Sigmoid colon (tissue), 7 donors: ENCODE results near the gene ZNF532. TPM values are rescaled to one million over a fixed set of nuclear protein-coding genes. Genes with fewer than 3 reads are reported as not detected.
"Not testable (repeated sequence)": the region's sequence is repeated elsewhere in the genome, so short reads cannot be mapped to it uniquely, and the experiment has no call there.

Experiments used
- DNase-seq: peaks from one replicate; pipeline ENCODE4 v3.0.0-alpha.2; 2019
- H3K27ac ChIP-seq, 4 donors: fragments of 200-600 bp; sonication (generic); one replicate each; pipeline ENCODE4 v1.5.1; 2016 to 2019; ENCODE audit warnings: mild to moderate bottlenecking in 1 of 4
- H3K27me3 ChIP-seq, 3 donors: fragments of 200-600 bp; sonication (generic); one replicate each; pipeline ENCODE4 v1.5.1; 2019; ENCODE audit warnings: mild to moderate bottlenecking in 1 of 3
- H3K36me3 ChIP-seq, 4 donors: fragments of 200-600 bp; sonication (generic); one replicate each; pipeline ENCODE4 v1.5.1; 2016 to 2019
- H3K4me1 ChIP-seq, 4 donors: fragments of 200-600 bp; sonication (generic); one replicate each; pipeline ENCODE4 v1.5.1; 2017 to 2019
- H3K4me3 ChIP-seq, 4 donors: fragments of 200-600 bp; sonication (generic); one replicate each; pipeline ENCODE4 v1.5.1; 2017 to 2019; ENCODE audit warnings: mild to moderate bottlenecking in 2 of 4, moderate library complexity in 1 of 4
- H3K9me3 ChIP-seq, 4 donors: fragments of 200-600 bp in 3 of 4; sonication (generic) in 3 of 4; one replicate each; pipeline versions ENCODE4 v1.5.1 to v1.6.1; 2013 to 2019
- EP300 ChIP-seq, 4 donors: sonication (generic); formaldehyde crosslinking; IDR thresholded peaks; one replicate each; pipeline ENCODE4 v1.6.1; 2017; ENCODE audit warnings: antibody characterized with exemption in 4 of 4
- POLR2A ChIP-seq, 2 donors: fragments of 450-650 bp; IDR thresholded peaks; one replicate each; pipeline ENCODE4 v1.6.1; 2016; ENCODE audit warnings: antibody characterized with exemption in 2 of 2, mild to moderate bottlenecking in 2 of 2, moderate library complexity in 2 of 2
- POLR2AphosphoS5 ChIP-seq, 4 donors: sonication (generic); formaldehyde crosslinking; IDR thresholded peaks; one replicate each; pipeline ENCODE4 v1.6.1; 2017; ENCODE audit warnings: antibody characterized with exemption in 4 of 4
- WGBS, 2 donors: extraction: QIAGEN DNeasy Blood & Tissue Kit; methylation state at CpG; one replicate each; pipeline ENCODE4 v1.1.7; 2013; 5-methylcytosine and 5-hydroxymethylcytosine counted together
- intact Hi-C: fragments of 100-400 bp; cut with DNase I; formaldehyde crosslinking; loops from one replicate; pipeline ENCODE4 v1.15.1; 2023
- polyA plus RNA-seq, 3 donors: library from polyadenylated mRNA; stranded (reverse); fragments of 200-250 nt; gene quantifications; one replicate each; pipeline ENCODE4 v1.2.3, GENCODE V29; 2013
- total RNA-seq, 4 donors: library from RNA; depleted of rRNA; stranded (reverse); fragments of >200 nt; gene quantifications; one replicate each; pipeline ENCODE4 v1.1.0, GENCODE V29; 2016
- TF ChIP-seq, protein P1 (sequence below), 4 experiments: fragments of 450-650 bp in 3 of 4; fragments of 200-600 bp in 1 of 4; IDR thresholded peaks; one replicate each; pipeline ENCODE4 v1.5.1; 2016 to 2019; ENCODE audit warnings: antibody characterized with exemption in 4 of 4, mild to moderate bottlenecking in 3 of 4, moderate library complexity in 2 of 4
- donor health status: healthy with polysubstance abuse.
- donor health status: Bipolar disorder and iron deficiency.
- donor health status: healthy.

Gene ZNF532
- total and polyA plus RNA-seq, 7 donors, result 1.4 to 104 (median 71.0) TPM

- 46 to 72% methylated on average over 4 of the region's 4 CpGs for WGBS, 2 donors
- DNase-seq, result no peak
- Histone ChIP-seq H3K9me3 (no peaks in the 10 kb centered on the region), H3K4me1 (no peaks in the 10 kb centered on the region), H3K27ac (no peak overlapping the region), H3K4me3 (no peak overlapping the region), H3K36me3 (no peaks in the 10 kb centered on the region), H3K27me3 (no peaks in the 10 kb centered on the region)
- intact Hi-C loops, result no loop called here
- TF ChIP-seq EP300 (IDR thresholded peaks at IDR 0.05), result no peak
Observed at GRCh38 chr18:58823412-58823811, 41.3 kb upstream of the ZNF532 start.

DNA sequence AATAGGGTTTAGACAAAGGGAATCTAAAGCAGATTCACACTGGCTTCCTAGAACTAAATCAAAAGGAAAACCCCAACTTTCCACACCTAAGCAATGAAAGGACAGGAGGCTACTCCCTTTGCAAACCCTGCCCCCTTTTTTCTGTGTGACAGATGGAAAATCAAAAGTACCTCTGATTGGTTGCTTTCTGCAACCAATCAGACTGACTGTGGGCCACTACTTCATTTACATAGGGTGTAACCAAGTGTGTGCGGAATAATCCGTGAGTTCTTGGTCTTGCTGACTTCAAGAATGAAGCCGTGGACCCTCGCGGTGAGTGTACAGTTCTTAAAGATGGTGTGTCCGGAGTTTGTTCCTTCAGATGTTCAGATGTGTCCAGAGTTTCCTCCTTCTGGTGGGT lies 37.8 kb upstream of the ZNF532 start:
- H3K27ac ChIP-seq, H3K4me1 ChIP-seq, intact Hi-C loops, DNase-seq, H3K9me3 ChIP-seq, H3K36me3 ChIP-seq, H3K27me3 ChIP-seq, H3K4me3 ChIP-seq: not testable (repeated sequence)
- 93 to 95% methylated on average over 6 of the region's 6 CpGs for WGBS, 2 donors

DNA sequence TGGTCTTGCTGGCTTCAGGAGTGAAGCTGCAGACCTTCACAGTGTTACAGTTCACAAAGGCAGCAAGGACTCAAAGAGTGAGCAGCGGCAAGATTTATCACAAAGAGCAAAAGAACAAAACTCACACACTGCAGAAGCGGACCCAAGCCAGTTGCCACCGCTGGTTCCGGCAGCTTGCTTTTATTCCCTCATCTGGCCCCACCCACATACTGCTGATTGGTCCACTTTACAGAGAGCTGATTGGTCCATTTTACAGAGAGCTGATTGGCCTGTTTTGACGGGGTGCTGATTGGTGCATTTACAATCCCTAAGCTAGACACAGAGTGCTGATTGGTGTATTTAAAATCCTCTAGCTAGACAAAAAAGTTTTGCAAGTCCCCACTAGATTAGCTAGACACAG lies 37.2 kb upstream of the ZNF532 start:
- H3K4me3 ChIP-seq, result no peak overlapping the region
- intact Hi-C loops, result no loop called here
- TF ChIP-seq EP300 (IDR thresholded peaks at IDR 0.05), result no peak
- TF ChIP-seq POLR2AphosphoS5 (IDR thresholded peaks at IDR 0.05), result no peak
- no peak for TF ChIP-seq POLR2A (IDR thresholded peaks at IDR 0.05)
- TF ChIP-seq, protein P1, sequence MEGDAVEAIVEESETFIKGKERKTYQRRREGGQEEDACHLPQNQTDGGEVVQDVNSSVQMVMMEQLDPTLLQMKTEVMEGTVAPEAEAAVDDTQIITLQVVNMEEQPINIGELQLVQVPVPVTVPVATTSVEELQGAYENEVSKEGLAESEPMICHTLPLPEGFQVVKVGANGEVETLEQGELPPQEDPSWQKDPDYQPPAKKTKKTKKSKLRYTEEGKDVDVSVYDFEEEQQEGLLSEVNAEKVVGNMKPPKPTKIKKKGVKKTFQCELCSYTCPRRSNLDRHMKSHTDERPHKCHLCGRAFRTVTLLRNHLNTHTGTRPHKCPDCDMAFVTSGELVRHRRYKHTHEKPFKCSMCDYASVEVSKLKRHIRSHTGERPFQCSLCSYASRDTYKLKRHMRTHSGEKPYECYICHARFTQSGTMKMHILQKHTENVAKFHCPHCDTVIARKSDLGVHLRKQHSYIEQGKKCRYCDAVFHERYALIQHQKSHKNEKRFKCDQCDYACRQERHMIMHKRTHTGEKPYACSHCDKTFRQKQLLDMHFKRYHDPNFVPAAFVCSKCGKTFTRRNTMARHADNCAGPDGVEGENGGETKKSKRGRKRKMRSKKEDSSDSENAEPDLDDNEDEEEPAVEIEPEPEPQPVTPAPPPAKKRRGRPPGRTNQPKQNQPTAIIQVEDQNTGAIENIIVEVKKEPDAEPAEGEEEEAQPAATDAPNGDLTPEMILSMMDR (IDR thresholded peaks at IDR 0.05), result no peak
- WGBS, 2 donors, result 97% methylated on average over 5 of the region's 5 CpGs
- DNase-seq, result no peak
- no peaks in the 10 kb centered on the region for H3K36me3 ChIP-seq
- no peaks in the 10 kb centered on the region for H3K4me1 ChIP-seq
- H3K27me3 ChIP-seq, result no peaks in the 10 kb centered on the region
- no peaks in the 10 kb centered on the region for H3K9me3 ChIP-seq
- H3K27ac ChIP-seq, result no peak overlapping the region

GRCh38 chr18:58827886-58828285 lies 36.8 kb upstream of the ZNF532 start:
- intact Hi-C loops, result no loop called here
- Histone ChIP-seq H3K4me3 (no peak overlapping the region), H3K27ac (no peak overlapping the region), H3K9me3 (no peaks in the 10 kb centered on the region), H3K27me3 (no peaks in the 10 kb centered on the region), H3K4me1 (no peaks in the 10 kb centered on the region), H3K36me3 (no peaks in the 10 kb centered on the region)
- TF ChIP-seq EP300 (IDR thresholded peaks at IDR 0.05) (no peak), POLR2A (IDR thresholded peaks at IDR 0.05) (no peak)
- WGBS, 2 donors, result 96 to 98% methylated on average over 24 of the region's 24 CpGs
- no peak for DNase-seq

- no peak for TF ChIP-seq POLR2AphosphoS5 (IDR thresholded peaks at IDR 0.05)
- TF ChIP-seq POLR2A (IDR thresholded peaks at IDR 0.05), result no peak
- no peak for TF ChIP-seq EP300 (IDR thresholded peaks at IDR 0.05)
- TF ChIP-seq, protein P1 (IDR thresholded peaks at IDR 0.05), result no peak
- Histone ChIP-seq H3K9me3 (no peaks in the 10 kb centered on the region), H3K4me1 (no peaks in the 10 kb centered on the region), H3K27me3 (no peaks in the 10 kb centered on the region), H3K4me3 (no peak overlapping the region), H3K27ac (no peak overlapping the region), H3K36me3 (no peaks in the 10 kb centered on the region)
- intact Hi-C loops, result no loop called here
- 85 to 86% methylated on average over 12 of the region's 12 CpGs for WGBS, 2 donors
- DNase-seq, result no peak
Observed at GRCh38 chr18:58828399-58829121, 36.1 kb upstream of the ZNF532 start.

DNA sequence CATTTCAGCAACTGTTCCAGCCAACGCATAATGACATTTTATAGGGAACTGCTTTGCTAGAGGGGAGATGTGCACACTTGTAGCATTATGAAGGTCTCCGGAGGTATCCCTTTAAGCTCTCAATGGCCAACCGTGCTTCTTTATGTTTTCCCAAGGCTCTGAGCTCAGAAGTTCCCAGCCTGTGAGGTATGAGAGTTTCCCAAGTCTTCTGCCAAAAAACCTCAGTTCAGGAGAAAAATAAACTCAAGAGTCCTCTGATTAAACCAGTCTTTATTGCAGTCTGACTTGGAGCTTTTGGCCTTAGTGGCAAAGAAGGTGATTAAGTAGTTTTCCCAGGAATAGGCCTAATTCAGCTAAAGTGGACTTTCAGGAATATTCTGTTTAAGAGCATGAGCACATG lies 35.4 kb upstream of the ZNF532 start:
- intact Hi-C loops, result no loop called here
- no peaks in the 10 kb centered on the region for H3K27me3 ChIP-seq
- TF ChIP-seq EP300 (IDR thresholded peaks at IDR 0.05), result no peak
- TF ChIP-seq POLR2A (IDR thresholded peaks at IDR 0.05), result no peak
- TF ChIP-seq POLR2AphosphoS5 (IDR thresholded peaks at IDR 0.05), result no peak
- TF ChIP-seq, protein P1 (IDR thresholded peaks at IDR 0.05), result no peak
- DNase-seq, result no peak
- 86 to 89% methylated on average over 3 of the region's 3 CpGs for WGBS, 2 donors
- H3K9me3 ChIP-seq, result no peaks in the 10 kb centered on the region
- H3K4me3 ChIP-seq, result no peak overlapping the region
- no peak overlapping the region for H3K27ac ChIP-seq
- H3K4me1 ChIP-seq, result no peaks in the 10 kb centered on the region
- no peaks in the 10 kb centered on the region for H3K36me3 ChIP-seq

DNA sequence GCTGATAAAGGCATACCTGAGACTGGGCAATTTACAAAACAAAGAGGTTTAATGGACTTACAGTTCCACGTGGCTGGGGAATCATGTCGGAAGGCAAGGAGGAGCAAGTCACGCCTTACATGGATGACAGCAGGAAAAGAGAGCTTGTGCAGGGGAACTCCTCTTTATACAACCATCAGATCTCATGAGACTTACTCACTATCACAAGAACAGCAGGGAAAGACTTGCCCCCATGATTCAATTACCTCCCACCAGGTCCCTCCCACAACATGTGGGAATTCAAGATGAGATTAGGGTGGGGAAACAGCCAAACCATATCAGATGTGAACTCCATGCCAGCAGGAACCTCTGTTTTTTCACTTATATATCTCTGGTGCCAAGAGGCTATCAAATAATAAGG lies 34.8 kb upstream of the ZNF532 start:
- H3K4me3 ChIP-seq, H3K4me1 ChIP-seq, H3K36me3 ChIP-seq, H3K9me3 ChIP-seq, H3K27me3 ChIP-seq, H3K27ac ChIP-seq, intact Hi-C loops, DNase-seq: not testable (repeated sequence)
- 82 to 90% methylated on average over 3 of the region's 3 CpGs for WGBS, 2 donors
